NCI-H524 (cell line): ENCODE measurements around the gene WWC1.

Experiments
- DNase-seq, 2 experiments: peaks; one replicate each; lab custom pipeline; 2025; lab: John Stamatoyannopoulos, UW

Gene WWC1

DNA sequence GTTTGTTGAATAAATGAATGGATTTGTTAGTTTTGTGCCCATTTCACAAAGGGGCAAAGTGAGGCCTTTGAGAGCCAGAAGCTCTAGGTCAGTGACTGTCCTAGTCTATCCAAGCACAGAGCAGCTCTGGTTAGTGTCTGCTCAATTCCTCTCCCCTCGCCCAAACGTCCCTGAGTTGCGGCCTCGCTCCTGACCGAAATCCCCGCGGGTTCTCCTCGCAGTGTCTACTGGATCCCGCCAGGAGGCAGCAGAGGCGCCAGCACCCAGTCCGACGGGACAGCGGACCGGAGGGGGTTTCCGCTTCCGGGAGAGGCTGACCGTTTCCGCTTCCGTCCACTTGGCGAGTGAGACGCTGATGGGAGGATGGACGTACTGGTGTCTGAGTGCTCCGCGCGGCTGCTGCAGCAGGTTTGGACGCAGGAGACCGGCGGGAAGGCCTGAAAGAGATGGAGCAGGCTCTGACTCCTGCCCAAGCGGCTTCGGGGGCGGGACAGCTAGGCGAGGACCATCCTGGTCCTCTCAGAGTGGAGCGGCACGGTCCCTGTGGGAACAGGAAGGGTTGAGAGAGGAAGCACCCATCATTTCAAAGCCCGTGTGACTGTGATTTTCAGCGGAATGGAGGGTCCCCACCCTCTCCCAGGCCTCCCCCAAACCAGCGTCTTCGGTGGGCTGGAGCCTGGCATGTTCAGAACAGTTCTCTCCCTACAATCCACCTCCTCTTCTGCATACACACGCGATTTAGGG is 194.9 kb downstream of the WWC1 start, which contains the start of gene RARS1:
RARS1 (plus strand) TSS at position 336 of the 744 bp plus-strand sequence; CDS start at position 364, 28 bp downstream.
- peak; percentile 80 to 87 for DNase-seq

DNA sequence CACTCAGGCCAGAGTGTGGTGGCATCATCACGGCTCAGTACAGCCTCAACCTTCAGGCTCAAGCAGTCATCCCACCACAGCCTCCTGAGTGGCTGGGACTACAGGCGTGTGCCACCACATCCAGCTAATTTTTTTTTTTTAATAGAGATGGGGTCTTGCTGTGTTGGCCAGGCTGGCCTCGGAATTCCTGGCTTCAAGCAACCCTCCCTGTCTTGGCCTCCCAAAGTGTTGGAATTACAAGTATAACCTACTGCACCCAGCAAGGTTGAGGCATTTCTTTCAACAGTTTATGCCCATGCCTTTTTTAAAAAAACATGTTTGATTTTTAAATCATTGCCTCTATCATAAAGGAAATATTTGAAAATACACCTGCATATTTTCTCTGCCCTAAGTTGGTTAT is 197.6 kb downstream of the WWC1 start:
- no peak for DNase-seq

DNA sequence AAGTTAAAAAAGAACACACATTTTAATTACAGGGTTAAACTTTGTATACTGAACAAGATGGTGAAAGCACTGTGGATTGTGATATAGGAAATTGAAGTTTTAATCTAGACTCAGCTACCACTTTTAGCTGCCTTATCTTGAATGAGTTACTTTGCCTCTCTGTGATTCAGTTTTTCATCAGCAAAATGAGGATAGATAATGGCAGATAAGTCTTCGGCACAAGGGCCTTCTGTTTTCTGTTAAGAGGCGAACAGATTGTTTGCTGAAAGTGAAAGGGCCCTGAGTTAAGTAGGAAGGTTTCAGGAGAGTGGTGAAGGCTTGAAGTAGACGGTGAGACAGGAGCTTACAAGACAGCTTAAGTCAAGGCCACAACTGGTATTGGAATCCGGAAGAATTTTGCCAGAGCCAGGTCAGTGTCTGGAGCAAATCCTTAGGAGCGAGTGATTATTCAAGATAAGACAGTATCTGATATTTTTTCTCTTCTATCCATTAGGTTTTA is 202.7 kb downstream of the WWC1 start:
- no peak for DNase-seq

DNA sequence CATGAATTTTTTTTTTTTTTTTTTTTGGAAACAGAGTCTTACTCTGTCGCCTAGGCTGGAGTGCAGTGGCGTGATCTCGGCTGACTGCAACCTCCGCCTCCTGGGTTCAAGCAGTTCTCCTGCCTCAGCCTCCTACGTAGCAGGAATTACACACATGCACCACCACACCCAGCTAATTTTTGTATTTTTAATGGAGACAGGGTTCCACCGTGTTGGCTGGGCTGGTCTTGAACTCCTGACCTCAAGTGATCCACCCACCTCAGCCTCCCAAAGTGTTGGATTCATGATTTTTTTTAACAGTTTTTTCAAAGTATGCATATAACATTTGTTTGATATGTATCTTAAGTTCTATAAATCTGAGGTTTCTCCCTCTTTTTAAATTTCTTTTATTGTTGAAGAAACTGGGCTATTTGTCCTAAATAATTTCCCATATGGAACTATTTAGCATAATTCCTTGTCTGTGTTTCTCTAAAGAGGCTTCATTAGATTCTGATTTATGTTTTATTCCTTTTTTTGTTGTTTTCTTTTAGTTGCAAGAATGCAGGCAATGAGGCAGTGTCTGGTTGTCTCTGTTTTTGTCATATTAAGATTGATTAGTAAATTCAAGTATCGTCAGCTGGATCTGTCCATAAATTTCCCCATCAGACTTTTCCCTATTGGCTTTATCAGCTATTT is 211.3 kb downstream of the WWC1 start:
- DNase-seq = no peak

DNA sequence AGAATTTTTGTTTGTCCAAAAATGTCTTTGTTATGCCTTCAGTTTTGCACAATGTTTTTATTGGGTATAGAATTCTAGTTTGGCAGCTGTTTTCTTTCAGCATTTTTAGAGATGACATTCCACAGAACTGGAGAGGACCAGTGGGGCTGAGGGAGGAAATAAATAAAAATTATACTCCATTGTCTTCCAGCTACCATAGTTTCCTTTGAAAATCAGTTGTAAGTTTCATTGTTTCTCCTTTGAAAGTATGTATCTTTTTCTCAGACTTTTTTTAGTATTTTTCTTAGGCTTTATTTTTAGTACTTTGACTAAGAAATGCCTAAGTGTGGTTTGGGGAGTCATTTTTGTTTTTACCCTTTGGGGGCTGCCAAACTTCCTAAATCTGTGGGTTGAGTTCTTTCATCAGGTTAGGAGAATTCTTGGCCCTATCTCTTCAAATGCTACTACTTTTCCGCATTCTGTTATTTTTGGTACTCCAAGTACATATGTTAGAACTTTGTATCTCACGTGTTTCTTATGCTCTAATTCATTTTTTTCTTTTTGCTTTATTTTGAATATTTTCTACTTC is 222.5 kb downstream of the WWC1 start:
- DNase-seq = no peak
